K562 (cell line): ENCODE measurements around the gene TRIM31.

Source experiments
- JUN ChIP-seq, 2 experiments: sonication (generic) in 1 of 2; formaldehyde crosslinking in 1 of 2; IDR thresholded peaks; 2 replicates each; pipeline versions ENCODE4 v1.6.1 to v1.8.0; 2012 to 2022; ENCODE audit warnings: borderline replicate concordance in 2 of 2, mild to moderate bottlenecking in 2 of 2, improper control_type of control experiment in 1 of 2, low read depth in 1 of 2, low read length in 1 of 2, missing genetic modification reagents in 1 of 2
- NFRKB ChIP-seq: fragments of 450-650 bp; IDR thresholded peaks from 2 replicates; pipeline ENCODE4 v1.6.1; 2016; ENCODE audit warnings: low read depth
- POLR2A ChIP-seq: fragments of 450-650 bp; conservative IDR thresholded peaks from 2 replicates; pipeline ENCODE4 v1.6.1; 2016
- POLR2AphosphoS5 ChIP-seq: IDR thresholded peaks from 2 replicates; pipeline ENCODE4 v1.6.1; 2011; ENCODE audit warnings: mild to moderate bottlenecking, low read depth, low read length, moderate library complexity; ENCODE audit not compliant: control insufficient read depth, insufficient read depth
- REST ChIP-seq, 2 experiments: fragments of 450-650 bp; formaldehyde crosslinking in 1 of 2; IDR thresholded peaks; 2 replicates each; pipeline versions ENCODE4 v1.4.0 to v1.6.1; 2014 to 2020; ENCODE audit warnings: mild to moderate bottlenecking in 2 of 2, borderline replicate concordance in 1 of 2, low read depth in 1 of 2
- TGIF2 ChIP-seq: sonication (generic); formaldehyde crosslinking; IDR thresholded peaks from 2 replicates; pipeline ENCODE4 v1.8.1; 2022; ENCODE audit warnings: mild to moderate bottlenecking, missing genetic modification reagents, moderate library complexity
- ZBTB49 ChIP-seq: sonication (generic); formaldehyde crosslinking; IDR thresholded peaks from 2 replicates; pipeline ENCODE4 v1.8.0; 2022; ENCODE audit warnings: missing genetic modification reagents, mild to moderate bottlenecking, borderline replicate concordance
- ZNF232 ChIP-seq: sonication (generic); formaldehyde crosslinking; IDR thresholded peaks from 2 replicates; pipeline ENCODE4 v1.8.0; 2022; ENCODE audit warnings: mild to moderate bottlenecking, missing genetic modification reagents
- TF ChIP-seq, protein P1 (sequence below), 3 experiments: IDR thresholded peaks in 2 of 3; conservative IDR thresholded peaks in 1 of 3; 2 replicates each; pipeline ENCODE4 v1.5.1; 2011 to 2012; ENCODE audit warnings: low read length in 3 of 3, mild to moderate bottlenecking in 3 of 3, control low read depth in 2 of 3, improper control_type of control experiment in 1 of 3, inconsistent platforms in 1 of 3, low read depth in 1 of 3, mixed read lengths in 1 of 3, moderate library complexity in 1 of 3; ENCODE audit not compliant: insufficient read depth in 2 of 3
- TF ChIP-seq, protein P2 (sequence below): fragments of 450-650 bp; IDR thresholded peaks from 2 replicates; pipeline ENCODE4 v1.6.1; 2016; ENCODE audit warnings: borderline replicate concordance
- TF ChIP-seq, protein P3 (sequence below), 2 experiments: fragments of 200-800 bp in 1 of 2; sonication (Bioruptor generic) in 1 of 2; sonication (generic) in 1 of 2; formaldehyde crosslinking in 1 of 2; IDR thresholded peaks in 1 of 2; conservative IDR thresholded peaks in 1 of 2; 2 replicates each; pipeline versions ENCODE4 v1.5.0 to v1.6.1; 2016 to 2020; ENCODE audit warnings: missing compliant biosample characterization in 1 of 2, missing genetic modification characterization in 1 of 2, missing genetic modification reagents in 1 of 2

DNA sequence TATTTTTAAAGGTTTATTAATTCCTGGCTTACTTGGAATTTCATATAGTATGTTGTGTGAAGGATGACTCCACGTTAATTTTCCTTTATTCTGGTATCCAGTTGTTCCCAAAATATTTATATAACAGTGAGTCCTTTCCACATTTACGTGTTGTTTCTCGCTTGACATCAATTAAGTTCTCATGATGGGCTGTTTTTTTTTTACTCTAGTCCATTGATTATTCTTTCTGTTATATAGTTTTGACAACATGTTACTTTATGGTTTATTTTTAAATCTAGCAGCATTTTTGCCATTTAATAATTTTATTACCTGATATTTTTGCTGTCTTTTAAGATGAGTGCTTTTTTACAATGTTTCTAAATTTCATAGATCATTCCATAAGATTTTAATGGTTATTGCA is 29.8 kb upstream of the TRIM31 start:
- TF ChIP-seq REST (IDR thresholded peaks at IDR 0.05; ENCODE audit: borderline replicate concordance) (no peak), REST (CRISPR knock-in tag; IDR thresholded peaks at IDR 0.05; ENCODE audit: low read depth) (no peak), NFRKB (no peak), ZNF232 (no peak), ZBTB49 (CRISPR knock-in tag) (no peak), TGIF2 (CRISPR knock-in tag) (no peak), POLR2AphosphoS5 (no peak), JUN (IDR thresholded peaks at IDR 0.05; ENCODE audit: borderline replicate concordance, low read depth, low read length) (no peak), JUN (CRISPR knock-in tag; IDR thresholded peaks at IDR 0.05; ENCODE audit: borderline replicate concordance) (no peak), POLR2A (no peak)
- TF ChIP-seq, protein P1, sequence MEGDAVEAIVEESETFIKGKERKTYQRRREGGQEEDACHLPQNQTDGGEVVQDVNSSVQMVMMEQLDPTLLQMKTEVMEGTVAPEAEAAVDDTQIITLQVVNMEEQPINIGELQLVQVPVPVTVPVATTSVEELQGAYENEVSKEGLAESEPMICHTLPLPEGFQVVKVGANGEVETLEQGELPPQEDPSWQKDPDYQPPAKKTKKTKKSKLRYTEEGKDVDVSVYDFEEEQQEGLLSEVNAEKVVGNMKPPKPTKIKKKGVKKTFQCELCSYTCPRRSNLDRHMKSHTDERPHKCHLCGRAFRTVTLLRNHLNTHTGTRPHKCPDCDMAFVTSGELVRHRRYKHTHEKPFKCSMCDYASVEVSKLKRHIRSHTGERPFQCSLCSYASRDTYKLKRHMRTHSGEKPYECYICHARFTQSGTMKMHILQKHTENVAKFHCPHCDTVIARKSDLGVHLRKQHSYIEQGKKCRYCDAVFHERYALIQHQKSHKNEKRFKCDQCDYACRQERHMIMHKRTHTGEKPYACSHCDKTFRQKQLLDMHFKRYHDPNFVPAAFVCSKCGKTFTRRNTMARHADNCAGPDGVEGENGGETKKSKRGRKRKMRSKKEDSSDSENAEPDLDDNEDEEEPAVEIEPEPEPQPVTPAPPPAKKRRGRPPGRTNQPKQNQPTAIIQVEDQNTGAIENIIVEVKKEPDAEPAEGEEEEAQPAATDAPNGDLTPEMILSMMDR (IDR thresholded peaks at IDR 0.05 in 2 of 3, conservative IDR thresholded peaks at IDR 0.05 in 1 of 3; ENCODE audit: insufficient read depth in 2 of 3, low read depth in 1 of 3, low read length in 3 of 3): no peak
- TF ChIP-seq, protein P2, sequence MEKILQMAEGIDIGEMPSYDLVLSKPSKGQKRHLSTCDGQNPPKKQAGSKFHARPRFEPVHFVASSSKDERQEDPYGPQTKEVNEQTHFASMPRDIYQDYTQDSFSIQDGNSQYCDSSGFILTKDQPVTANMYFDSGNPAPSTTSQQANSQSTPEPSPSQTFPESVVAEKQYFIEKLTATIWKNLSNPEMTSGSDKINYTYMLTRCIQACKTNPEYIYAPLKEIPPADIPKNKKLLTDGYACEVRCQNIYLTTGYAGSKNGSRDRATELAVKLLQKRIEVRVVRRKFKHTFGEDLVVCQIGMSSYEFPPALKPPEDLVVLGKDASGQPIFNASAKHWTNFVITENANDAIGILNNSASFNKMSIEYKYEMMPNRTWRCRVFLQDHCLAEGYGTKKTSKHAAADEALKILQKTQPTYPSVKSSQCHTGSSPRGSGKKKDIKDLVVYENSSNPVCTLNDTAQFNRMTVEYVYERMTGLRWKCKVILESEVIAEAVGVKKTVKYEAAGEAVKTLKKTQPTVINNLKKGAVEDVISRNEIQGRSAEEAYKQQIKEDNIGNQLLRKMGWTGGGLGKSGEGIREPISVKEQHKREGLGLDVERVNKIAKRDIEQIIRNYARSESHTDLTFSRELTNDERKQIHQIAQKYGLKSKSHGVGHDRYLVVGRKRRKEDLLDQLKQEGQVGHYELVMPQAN: no peak
- TF ChIP-seq, protein P3, sequence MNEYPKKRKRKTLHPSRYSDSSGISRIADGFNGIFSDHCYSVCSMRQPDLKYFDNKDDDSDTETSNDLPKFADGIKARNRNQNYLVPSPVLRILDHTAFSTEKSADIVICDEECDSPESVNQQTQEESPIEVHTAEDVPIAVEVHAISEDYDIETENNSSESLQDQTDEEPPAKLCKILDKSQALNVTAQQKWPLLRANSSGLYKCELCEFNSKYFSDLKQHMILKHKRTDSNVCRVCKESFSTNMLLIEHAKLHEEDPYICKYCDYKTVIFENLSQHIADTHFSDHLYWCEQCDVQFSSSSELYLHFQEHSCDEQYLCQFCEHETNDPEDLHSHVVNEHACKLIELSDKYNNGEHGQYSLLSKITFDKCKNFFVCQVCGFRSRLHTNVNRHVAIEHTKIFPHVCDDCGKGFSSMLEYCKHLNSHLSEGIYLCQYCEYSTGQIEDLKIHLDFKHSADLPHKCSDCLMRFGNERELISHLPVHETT (CRISPR knock-in tag; conservative IDR thresholded peaks at IDR 0.05 in 1 of 2, IDR thresholded peaks at IDR 0.05 in 1 of 2): no peak
